AG09319 (cell line): ENCODE results near the gene SPAAR.
"Not testable (repeated sequence)": the region's sequence is repeated elsewhere in the genome, so short reads cannot be mapped to it uniquely, and the experiment has no call there.

Source experiments
- DNase-seq: peaks from one replicate; pipeline ENCODE4 v3.0.0-alpha.2; 2010; ENCODE audit warnings: low read depth; ENCODE audit errors: extremely low read depth
- TF ChIP-seq, protein P1 (sequence below): IDR thresholded peaks from 2 replicates; pipeline ENCODE4 v1.5.1; 2011; ENCODE audit warnings: low read depth, mild to moderate bottlenecking, inconsistent platforms, low read length, moderate library complexity

Gene SPAAR

DNA sequence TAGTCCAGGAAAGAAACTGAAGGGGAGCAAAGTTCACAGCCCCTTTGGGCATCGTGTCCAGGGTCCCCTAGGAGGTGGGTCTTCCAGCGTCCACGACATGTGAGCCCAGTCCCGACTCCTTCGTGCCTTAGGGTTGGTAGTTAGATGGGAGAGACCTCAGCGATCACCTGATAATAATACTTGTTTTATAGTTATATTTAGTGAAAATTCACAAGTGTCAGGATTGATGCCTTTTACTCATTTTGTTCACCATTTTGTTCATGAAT is 20.1 kb downstream of the SPAAR start:
- TF ChIP-seq, protein P1, sequence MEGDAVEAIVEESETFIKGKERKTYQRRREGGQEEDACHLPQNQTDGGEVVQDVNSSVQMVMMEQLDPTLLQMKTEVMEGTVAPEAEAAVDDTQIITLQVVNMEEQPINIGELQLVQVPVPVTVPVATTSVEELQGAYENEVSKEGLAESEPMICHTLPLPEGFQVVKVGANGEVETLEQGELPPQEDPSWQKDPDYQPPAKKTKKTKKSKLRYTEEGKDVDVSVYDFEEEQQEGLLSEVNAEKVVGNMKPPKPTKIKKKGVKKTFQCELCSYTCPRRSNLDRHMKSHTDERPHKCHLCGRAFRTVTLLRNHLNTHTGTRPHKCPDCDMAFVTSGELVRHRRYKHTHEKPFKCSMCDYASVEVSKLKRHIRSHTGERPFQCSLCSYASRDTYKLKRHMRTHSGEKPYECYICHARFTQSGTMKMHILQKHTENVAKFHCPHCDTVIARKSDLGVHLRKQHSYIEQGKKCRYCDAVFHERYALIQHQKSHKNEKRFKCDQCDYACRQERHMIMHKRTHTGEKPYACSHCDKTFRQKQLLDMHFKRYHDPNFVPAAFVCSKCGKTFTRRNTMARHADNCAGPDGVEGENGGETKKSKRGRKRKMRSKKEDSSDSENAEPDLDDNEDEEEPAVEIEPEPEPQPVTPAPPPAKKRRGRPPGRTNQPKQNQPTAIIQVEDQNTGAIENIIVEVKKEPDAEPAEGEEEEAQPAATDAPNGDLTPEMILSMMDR = no peak
- DNase-seq = no peak

DNA sequence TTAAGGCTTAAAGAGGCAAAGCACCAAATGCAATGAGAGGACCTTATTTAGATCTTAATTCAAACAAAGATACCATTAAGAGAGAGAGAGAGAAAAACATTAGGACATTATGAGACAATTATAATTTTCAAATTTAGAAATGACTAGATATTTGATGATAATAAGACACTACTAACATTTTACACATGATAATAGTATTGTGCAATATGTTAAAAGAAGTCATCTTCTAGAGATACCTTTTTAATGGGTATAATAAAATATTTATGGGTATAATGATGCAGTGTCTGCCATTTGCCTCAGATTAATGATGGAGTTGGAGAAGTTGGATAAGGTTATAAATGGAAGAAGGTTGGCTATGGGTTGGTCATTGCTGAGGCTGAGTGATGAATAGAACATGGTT is 21.2 kb downstream of the SPAAR start:
- no peak for DNase-seq
- TF ChIP-seq, protein P1 = no peak

DNA sequence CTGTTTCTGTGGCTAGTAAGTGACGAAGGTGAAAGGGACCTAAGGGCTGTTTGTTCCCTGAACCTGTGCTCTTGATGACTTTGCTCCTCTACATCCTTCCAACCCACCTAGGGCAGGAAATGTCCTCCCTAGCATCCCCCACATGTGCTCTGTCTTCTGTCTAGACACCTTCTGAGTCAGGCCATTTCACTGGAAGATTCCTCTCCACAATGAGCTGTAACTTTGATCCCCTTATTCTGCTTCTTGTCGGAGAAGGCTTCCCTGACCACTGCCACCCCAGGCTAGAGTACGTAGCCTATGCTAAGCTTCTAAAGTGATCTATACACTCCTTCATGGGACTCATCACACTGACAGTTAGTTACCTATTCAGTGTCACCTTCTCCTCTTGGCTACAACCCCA is 21.7 kb downstream of the SPAAR start:
- no peak for DNase-seq
- TF ChIP-seq, protein P1 = no peak

DNA sequence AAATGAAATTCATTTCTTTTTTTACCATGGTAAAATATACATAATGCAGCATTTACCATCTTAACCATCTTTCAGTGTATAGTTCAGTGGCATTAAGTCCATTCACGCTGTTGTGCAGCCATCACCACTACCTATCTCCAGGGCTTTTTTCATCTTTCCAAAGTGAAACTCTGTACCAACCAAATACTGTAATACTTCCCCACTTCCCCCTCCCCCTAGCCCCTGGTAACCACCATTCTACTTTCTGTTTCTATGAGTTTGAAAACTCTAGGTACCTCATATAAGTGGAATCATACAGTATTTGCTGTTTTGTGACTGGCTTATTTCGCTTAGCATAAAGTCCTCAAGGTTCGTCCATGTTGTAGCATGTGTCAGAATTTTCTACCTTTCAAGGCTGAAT is 23.4 kb downstream of the SPAAR start:
- TF ChIP-seq, protein P1 = no peak
- no peak for DNase-seq

DNA sequence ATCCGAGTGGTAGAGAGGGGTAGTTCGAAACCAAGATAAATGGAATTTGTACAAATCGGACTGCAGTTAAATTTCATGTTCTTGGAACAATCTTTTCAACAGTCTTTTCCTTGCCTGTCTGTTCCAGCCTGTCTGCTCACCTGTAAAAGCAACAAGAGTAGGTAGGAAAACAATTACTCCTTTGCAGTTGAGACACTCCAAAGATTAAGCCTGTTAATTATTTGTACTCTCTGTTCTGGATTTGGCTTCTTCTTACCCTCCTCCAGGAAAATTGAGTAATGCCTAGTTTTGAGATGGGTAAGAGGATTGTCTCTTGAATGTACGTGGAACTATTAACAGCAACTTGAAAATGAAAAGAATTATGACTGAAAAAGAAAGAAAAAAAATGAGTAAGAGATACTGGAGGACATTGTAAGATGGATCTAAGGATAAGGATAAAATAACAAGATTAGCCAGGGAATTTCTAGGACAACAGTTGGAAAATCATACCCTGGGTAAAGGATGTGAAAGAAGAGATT is 24.3 kb downstream of the SPAAR start:
- TF ChIP-seq, protein P1 = no peak
- DNase-seq = no peak

DNA sequence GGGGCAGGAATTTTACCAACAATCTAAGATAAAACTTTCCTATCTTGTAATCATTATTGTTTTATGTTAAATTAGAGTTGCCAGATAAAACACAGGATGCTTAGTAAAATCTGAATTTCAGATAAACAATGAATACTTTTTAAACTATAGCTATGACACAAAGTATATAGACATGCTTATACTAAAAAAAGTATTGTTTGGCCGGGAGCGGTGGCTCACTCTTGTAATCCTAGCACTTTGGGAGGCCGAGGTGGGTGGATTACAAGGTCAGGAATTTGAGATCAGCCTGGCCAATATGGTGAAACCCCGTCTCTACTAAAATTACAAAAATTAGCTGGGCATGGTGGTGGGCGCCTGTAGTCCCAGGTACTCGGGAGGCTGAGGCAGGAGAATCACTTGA is 24.8 kb downstream of the SPAAR start:
- DNase-seq = not testable (repeated sequence)

DNA sequence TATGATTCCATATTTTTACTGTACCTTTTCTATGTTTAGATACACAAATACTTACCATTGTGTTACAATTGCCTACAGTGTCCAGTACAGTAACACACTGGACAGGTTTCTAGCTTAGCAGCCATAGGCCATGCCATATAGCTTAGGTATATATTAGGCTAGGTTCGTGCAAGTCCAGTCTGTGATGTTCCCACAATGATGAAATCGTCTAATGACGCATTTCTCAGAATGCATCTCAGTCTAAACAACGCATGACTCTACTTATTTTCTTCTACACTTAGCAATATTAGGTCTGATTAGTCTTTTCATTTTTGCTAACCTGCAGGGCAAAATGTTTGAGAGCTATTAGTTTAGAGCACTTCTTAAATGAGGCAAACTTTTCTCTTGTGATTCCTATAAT is 26.0 kb downstream of the SPAAR start:
- TF ChIP-seq, protein P1 = no peak
- DNase-seq = no peak

DNA sequence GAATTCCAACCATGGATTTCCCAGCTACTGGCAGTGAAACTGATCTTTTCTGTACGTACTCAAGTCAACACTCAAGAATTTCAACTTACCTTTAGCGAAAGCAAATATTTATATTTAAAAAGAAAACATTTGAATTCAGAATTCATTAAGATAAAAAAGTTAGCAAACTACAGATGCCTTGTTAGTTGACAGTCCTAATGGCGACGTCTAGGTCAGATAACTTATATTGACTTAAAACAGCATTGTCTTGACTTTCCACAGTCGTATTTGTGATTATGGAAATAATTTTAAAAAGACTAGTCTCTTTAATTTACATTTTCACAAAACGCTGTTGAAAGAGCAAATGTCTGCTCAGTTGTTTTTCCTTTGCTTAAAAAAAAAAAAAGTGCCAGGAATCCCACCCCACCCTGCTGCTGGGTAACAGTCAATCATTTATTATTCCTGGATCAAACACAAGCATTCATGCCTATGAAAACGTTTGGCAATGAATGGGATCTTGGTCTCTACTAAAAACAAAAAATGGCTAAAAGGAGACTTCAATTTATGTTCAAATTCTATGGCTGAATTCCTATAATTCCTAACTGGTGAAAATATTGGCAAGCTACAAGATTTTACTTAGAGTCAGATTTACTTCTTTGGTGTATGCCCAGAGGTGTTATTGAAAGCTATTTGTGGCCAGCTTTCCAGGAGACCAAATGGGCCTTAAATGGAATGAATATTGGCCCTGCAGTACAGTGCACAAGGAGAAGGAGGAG is 26.6 kb downstream of the SPAAR start:
- peak; percentile 19 for DNase-seq
- TF ChIP-seq, protein P1 = no peak
